Nephron progenitor cell (in vitro differentiated cells): ENCODE results near the gene FGD3.

Source experiments
- DNase-seq: peaks from one replicate; pipeline ENCODE4 v3.0.0; 2021
- H3K27ac Mint-ChIP-seq: 2 replicates; pipeline ENCODE4 v1.8.0; 2021; ENCODE audit warnings: mild to moderate bottlenecking, moderate library complexity, mixed read lengths
- H3K27me3 Mint-ChIP-seq: 2 replicates; pipeline ENCODE4 v1.8.0; 2021; ENCODE audit warnings: mild to moderate bottlenecking, low read depth, mixed read lengths; ENCODE audit not compliant: poor library complexity
- H3K36me3 Mint-ChIP-seq: 2 replicates; pipeline ENCODE4 v1.8.0; 2021; ENCODE audit warnings: low read depth, mixed read lengths
- H3K4me1 Mint-ChIP-seq: 2 replicates; pipeline ENCODE4 v1.8.0; 2021; ENCODE audit warnings: mixed read lengths
- H3K4me3 Mint-ChIP-seq: 2 replicates; pipeline ENCODE4 v1.8.0; 2021; ENCODE audit warnings: mild to moderate bottlenecking, moderate library complexity, mixed read lengths
- H3K9me3 Mint-ChIP-seq: 2 replicates; pipeline ENCODE4 v1.8.0; 2021; ENCODE audit warnings: mild to moderate bottlenecking, moderate library complexity, mixed read lengths
- CTCF ChIP-seq: fragments of 200-600 bp; sonication (generic); IDR thresholded peaks from 2 replicates; pipeline ENCODE4 v1.5.0; 2021; ENCODE audit warnings: antibody characterized with exemption

The FGD3 gene

GRCh38 chr9:93030642-93031628, 83.6 kb downstream of the FGD3 start:
- Mint-ChIP-seq H3K9me3 (no peaks in the 10 kb centered on the region), H3K27ac (no peak overlapping the region), H3K4me1 (peaks cover 30% of the 10 kb centered on the region), H3K27me3 (peaks cover 7% of the 10 kb centered on the region), H3K36me3 (no peaks in the 10 kb centered on the region), H3K4me3 (no peak overlapping the region)
- DNase-seq: no peak
- TF ChIP-seq CTCF: no peak

- Mint-ChIP-seq H3K4me1 (peaks cover 30% of the 10 kb centered on the region), H3K4me3 (no peak overlapping the region), H3K36me3 (no peaks in the 10 kb centered on the region), H3K9me3 (no peaks in the 10 kb centered on the region), H3K27me3 (peaks cover 7% of the 10 kb centered on the region), H3K27ac (no peak overlapping the region)
- no peak for DNase-seq
- TF ChIP-seq CTCF: no peak
Measured at GRCh38 chr9:93031629-93032430, 84.5 kb downstream of the FGD3 start.

- Mint-ChIP-seq H3K36me3 (no peaks in the 10 kb centered on the region), H3K4me1 (peaks cover 35% of the 10 kb centered on the region), H3K4me3 (no peak overlapping the region), H3K9me3 (no peaks in the 10 kb centered on the region), H3K27ac (no peak overlapping the region), H3K27me3 (peaks cover 7% of the 10 kb centered on the region)
- DNase-seq: no peak
- TF ChIP-seq CTCF: no peak
Measured at GRCh38 chr9:93032545-93032944, 85.2 kb downstream of the FGD3 start.

GRCh38 chr9:93033531-93033930, 86.2 kb downstream of the FGD3 start:
- Mint-ChIP-seq H3K4me3 (no peak overlapping the region), H3K9me3 (no peaks in the 10 kb centered on the region), H3K27ac (peak overlapping the region; percentile 95), H3K4me1 (peaks cover 33% of the 10 kb centered on the region), H3K36me3 (no peaks in the 10 kb centered on the region), H3K27me3 (peaks cover 7% of the 10 kb centered on the region)
- TF ChIP-seq CTCF: no peak
- no peak for DNase-seq

GRCh38 chr9:93035106-93035660, 87.9 kb downstream of the FGD3 start:
- no peak for TF ChIP-seq CTCF
- Mint-ChIP-seq H3K27ac (no peak overlapping the region), H3K4me3 (no peak overlapping the region), H3K36me3 (no peaks in the 10 kb centered on the region), H3K9me3 (no peaks in the 10 kb centered on the region), H3K4me1 (peaks cover 33% of the 10 kb centered on the region), H3K27me3 (peaks cover 7% of the 10 kb centered on the region)
- no peak for DNase-seq
